Erythroblast (primary cell): ENCODE data around the gene OTUD1.

Source experiments
- DNase-seq, 2 experiments: peaks; one replicate each; lab custom pipeline; 2025; lab: John Stamatoyannopoulos, UW
- GATA1 ChIP-seq: IDR thresholded peaks from 2 replicates; pipeline ENCODE4 v1.6.1; 2011; ENCODE audit warnings: low read depth, mild to moderate bottlenecking, control low read depth, low read length, moderate library complexity
- POLR2A ChIP-seq: IDR thresholded peaks from 2 replicates; pipeline ENCODE4 v1.6.1; 2011; ENCODE audit warnings: mild to moderate bottlenecking, low read length

The OTUD1 gene

DNA sequence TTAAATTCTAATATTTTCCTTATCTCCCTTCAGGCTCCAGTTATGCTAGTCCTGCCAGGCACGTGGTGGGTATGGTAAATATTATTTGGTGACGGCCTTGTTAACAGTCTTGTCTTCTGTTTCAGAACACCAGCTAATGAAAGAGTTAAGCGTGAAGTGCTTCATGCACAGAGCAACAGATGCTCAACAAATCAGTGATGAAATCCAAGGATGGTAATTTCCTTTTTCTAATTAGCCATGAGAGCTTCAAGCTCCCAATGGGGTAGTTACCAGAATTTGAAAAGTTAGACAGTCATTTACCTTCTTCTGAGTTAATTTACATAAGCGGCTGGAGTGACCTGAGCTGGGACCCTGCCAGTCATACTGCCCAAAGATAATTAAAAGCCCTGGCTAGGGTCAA is 1.9 kb upstream of the OTUD1 start:
- no peak for TF ChIP-seq GATA1
- no peak for TF ChIP-seq POLR2A
- DNase-seq, result no peak

DNA sequence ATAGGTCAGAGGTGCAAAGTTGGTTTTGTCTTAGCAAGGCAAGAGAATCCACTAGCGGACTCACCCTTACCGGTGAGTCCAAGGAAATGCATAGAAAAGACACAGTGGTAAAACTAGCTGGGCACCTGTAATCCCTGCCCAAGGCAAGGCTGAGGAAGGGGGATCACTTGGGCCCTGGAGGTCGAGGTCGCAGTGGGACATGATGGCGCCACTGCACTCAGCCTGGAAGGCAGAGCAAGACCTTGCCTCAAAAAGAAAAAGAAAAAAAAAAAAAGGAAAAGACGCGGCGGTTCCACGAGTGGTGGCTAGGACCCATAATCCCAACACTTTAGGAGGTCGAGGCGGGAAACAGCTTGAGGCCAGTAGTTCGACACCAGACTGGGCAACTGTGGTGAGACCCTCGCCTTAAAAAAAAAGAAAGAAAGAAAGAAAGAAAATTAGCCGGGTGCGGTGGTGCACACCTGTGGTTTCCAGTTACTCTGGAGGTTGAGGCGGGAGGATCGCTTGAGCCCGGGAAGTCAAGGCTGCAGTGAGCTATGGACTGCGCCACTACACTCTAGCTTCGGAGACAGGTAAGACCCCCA is 820 bp upstream of the OTUD1 start:
- no peak for DNase-seq
- TF ChIP-seq POLR2A, result no peak
- TF ChIP-seq GATA1, result no peak

DNA sequence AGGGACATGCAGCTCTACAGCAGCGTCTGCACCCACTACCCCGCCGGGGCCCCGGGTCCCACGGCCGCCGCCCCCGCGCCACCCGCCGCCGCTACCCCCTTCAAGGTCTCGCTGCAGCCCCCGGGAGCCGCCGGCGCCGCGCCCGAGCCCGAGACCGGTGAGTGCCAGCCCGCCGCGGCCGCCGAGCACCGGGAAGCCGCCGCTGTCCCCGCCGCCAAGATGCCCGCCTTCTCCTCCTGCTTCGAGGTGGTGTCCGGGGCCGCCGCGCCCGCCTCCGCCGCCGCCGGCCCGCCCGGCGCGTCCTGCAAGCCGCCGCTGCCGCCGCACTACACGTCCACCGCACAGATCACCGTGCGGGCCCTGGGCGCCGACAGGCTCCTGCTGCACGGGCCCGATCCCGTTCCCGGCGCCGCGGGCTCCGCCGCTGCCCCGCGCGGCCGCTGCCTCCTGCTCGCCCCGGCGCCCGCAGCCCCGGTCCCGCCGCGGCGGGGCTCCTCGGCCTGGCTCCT is 631 bp downstream of the OTUD1 start:
- peak; percentile 65 to 82 for DNase-seq
- TF ChIP-seq GATA1 (no peak), POLR2A (no peak)

DNA sequence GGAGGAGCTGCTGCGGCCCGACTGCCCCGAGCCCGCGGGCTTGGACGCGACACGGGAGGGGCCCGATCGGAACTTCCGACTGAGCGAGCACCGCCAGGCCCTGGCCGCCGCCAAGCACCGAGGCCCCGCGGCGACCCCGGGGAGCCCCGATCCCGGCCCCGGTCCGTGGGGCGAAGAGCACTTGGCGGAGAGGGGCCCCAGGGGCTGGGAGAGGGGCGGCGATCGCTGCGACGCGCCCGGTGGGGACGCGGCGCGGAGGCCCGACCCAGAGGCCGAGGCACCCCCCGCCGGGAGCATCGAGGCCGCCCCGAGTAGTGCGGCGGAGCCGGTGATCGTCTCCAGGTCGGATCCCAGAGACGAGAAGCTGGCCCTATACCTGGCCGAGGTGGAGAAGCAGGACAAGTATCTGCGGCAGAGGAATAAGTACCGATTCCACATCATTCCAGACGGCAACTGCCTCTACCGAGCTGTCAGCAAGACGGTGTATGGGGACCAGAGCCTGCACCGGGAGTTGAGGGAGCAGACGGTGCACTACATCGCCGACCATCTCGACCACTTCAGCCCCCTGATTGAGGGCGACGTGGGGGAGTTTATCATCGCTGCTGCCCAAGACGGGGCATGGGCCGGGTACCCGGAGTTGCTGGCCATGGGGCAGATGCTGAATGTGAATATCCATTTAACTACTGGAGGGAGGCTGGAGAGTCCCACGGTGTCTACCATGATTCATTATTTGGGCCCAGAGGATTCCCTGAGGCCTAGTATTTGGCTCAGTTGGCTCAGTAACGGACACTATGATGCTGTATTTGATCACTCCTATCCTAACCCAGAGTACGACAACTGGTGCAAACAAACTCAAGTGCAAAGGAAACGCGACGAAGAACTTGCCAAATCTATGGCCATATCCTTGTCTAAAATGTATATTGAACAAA is 1.4 kb downstream of the OTUD1 start:
- peak; percentile 65 to 82 for DNase-seq
- no peak for TF ChIP-seq GATA1
- no peak for TF ChIP-seq POLR2A

DNA sequence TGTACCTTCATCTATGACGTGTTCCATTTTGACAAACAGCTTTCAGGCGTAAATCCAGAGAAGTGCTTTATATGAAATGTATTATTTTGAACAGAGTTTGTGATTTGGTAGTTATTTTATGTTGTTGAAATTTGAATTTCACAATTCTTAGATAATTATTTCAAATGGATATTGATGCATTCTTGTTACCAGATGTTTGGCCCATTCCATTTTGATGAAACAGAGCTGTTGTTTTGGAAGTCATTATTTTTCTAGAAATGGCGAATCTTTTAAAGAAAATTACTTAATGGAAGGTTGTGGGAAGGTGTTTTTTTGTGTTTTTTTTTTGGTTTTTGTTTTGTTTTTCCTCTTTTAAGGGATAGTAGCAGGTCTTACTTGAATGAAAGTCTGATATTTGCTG is 2.4 kb downstream of the OTUD1 start:
- TF ChIP-seq GATA1 (no peak), POLR2A (no peak)
- peak in 1 of 2 experiments; percentile 30 for DNase-seq

DNA sequence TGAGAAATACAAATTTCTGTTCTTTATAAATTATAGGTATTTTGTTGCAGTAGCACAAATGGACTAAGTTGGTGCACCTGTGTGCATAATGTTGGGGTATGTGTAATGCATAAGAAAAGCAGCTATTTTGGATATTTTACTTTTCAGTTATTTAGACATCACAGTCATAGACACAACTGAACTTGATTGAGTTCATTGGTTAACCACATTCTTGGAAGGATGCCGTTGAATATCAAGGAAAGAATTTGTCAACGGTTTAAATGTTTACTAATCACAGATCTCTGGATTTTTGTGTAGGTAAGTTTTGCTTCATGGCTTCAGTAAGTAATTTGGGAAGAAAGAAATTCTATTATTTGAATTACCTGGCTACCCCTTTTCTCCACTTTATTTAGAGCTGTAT is 4.1 kb downstream of the OTUD1 start:
- TF ChIP-seq GATA1, result no peak
- no peak for TF ChIP-seq POLR2A

DNA sequence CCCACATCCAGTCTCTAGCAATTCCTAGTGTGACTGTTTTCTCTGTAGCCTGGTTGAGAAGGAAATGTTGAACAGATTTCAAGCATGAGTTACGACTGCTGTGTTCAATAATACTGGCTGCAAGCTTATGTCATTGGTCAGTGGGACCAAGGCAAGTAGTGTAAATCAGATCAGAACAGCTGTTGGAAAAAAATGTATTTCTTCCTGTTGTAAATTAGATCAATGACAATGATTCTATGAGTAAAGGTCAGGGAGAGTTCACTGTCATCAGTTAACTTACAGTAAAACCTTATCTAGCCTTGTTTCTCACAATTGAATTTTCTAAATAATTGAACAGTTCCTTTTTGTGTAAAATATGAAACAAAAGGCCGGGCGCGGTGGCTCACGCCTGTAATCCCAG is 6.7 kb downstream of the OTUD1 start:
- no peak for DNase-seq
- TF ChIP-seq GATA1 (no peak), POLR2A (no peak)

More for the DNA sequence above, 4.1 kb downstream of the OTUD1 start:
- DNase-seq, result no peak

DNA sequence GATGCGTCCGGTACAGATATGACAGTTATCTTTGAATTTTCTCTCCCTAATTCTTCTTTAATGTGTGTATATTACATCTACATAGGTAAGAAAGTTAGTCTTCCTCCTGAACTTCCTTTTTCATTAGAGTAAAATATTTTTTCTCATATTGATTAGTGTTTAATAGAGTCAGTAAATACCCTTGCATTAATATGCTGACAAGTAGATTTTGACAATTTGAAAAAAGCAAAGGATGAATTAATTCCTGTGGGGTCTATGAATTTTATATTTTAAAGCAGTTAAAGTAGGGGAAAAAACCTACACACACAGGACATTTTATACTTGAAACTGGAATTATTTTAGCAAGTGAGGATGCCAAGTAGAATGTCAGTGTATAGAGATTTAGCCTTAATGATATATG is 9.4 kb downstream of the OTUD1 start:
- TF ChIP-seq POLR2A (no peak), GATA1 (no peak)
- no peak for DNase-seq

DNA sequence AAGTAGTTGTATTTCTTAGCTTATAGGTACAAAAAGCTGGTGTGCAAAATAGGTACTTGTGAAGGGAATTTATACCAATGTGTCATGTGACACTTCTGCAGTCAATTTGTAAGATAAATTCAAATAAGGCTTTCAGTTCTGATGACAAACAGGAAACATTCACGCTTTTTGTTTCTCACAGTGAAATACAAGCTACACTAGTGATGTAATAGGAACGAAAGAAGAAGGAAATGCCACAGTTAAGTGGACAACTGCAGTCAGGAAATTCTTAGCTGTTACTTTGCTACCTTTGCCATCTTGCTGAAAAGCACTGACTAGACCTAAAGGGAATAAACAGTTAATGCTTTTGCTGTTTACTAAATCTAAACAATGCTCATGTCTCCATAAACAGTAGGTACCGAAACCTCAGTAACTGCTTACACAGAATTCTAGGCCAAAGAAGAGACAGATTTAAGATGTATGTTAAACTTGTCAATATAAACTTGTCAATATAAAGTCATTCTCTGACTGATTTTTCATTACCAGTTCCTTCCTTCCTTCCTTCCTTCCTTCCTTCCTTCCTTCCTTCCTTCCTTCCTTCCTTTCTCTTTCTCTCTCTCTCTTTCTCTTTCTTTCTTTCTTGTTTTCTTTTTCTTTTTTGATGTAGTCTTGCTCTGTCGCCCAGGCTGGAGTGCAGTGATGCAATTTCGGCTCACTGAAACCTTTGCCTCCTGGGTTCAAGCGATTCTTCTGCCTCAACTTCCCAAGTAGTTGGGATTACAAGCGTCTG is 10.1 kb downstream of the OTUD1 start:
- DNase-seq, result peak in 1 of 2 experiments; percentile 11
- TF ChIP-seq GATA1, result no peak
- no peak for TF ChIP-seq POLR2A

DNA sequence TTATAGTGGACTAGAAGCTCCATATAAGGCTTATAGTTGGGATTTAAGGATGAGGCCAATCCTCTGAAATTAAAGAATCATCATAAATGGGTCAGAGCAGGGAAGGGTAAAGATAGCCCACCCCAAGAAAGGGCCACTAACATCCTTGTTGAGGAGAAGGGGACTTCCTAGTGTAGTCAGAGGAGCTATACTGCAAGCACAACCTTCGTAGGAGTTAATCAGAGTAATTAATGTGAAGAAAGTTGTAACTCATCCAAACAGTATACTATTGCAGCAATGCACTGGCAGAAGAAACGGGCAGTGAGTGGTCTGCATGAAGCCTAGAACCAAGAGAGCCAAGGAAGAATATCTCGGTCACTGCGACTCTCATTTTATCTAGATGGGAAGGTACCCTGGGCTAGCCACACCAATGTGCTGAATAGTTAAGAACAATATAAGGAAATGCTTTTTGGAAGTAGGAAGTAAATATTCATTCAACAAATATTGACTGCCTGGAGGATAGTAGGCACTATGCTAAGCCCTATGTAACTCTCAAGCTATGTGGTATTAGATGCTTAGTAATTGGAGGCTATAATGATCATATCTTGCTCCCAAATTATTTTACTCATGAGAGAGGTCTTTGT is 13.3 kb downstream of the OTUD1 start:
- DNase-seq, result no peak
- no peak for TF ChIP-seq POLR2A
- TF ChIP-seq GATA1, result no peak

DNA sequence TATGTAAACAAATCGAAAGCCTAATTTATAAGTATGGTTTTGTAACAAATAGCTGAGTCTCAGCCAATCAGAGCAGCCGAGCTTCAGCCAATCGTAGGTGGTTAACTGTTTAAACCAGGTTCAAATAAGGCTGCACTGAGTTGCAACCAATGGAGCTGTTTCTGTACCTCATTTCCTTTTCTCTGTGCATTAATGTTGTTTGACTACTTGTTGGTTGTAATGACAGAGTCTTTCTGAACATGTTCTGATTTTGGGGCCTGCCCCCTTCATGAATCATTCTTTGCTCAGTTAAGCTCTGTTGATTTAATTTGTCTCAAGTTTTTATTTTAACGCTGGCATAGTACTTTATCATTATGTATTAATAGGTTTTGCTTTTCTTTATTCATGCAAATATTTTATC is 14.6 kb downstream of the OTUD1 start:
- no peak for TF ChIP-seq GATA1
- TF ChIP-seq POLR2A, result no peak
- DNase-seq, result no peak

DNA sequence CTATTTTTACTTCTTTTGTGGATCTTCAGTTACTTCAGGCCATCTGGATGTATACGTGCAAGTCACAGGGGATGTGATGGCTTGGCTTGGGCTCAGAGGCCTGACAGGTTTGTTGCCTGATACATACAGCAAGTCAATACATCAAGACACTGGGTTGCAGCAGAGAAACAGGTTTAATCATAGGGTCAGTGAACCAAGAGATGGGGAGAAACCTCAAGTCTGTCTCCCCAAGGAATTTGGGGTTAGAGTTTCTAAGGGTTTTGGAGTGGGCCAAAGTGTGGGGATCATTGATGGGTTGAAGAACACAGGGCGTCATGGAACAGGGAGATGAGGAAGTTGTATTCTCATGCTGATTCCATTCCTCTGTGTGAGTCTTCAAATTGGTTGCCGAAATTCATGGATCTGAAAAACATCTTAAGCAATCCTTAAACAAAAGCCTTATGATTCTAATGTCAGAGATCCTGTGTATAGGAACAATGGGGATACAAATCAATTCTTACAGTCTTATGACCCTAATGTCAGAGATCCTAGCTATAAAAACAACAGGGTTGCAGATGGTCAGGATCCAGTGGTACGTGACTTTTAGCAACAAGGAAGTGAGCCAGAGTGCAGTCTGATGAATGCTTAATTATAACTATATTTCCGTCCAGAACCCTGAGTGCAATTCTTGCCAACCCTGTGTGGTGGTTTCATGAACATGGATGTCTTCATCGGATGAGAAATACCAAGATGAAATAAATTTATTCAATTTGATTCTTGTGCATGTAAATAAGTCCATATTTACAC is 18.9 kb downstream of the OTUD1 start:
- DNase-seq, result no peak
- TF ChIP-seq GATA1, result no peak
- no peak for TF ChIP-seq POLR2A
